GM23338 (cell line): ENCODE data around the gene MON2.

ENCODE experiments used
- CREB1 ChIP-seq: fragments of 250-450 bp; sonication (Bioruptor Pico); IDR thresholded peaks from 2 replicates; pipeline ENCODE4 v1.5.0; 2020; ENCODE audit warnings: low read depth, mild to moderate bottlenecking, moderate library complexity
- CTCF ChIP-seq, 2 experiments: fragments of 200-600 bp in 1 of 2; sonication (generic) in 1 of 2; conservative IDR thresholded peaks; 2 replicates each; pipeline versions ENCODE4 v1.5.1 to v1.6.1; 2016 to 2017; ENCODE audit warnings: antibody characterized with exemption in 2 of 2, low read depth in 2 of 2, mild to moderate bottlenecking in 2 of 2, moderate library complexity in 1 of 2
- ETS1 ChIP-seq: IDR thresholded peaks from 2 replicates; pipeline ENCODE4 v1.6.1; 2016; ENCODE audit warnings: antibody characterized with exemption
- EZH2 ChIP-seq: fragments of 200-600 bp; sonication (generic); IDR thresholded peaks from one replicate; pipeline ENCODE4 v1.8.0; 2017; ENCODE audit warnings: antibody characterized with exemption, mild to moderate bottlenecking, low read depth; ENCODE audit not compliant: unreplicated experiment
- EZH2phosphoT487 ChIP-seq: fragments of 200-600 bp; sonication (generic); IDR thresholded peaks from one replicate; pipeline ENCODE4 v1.8.1; 2018; ENCODE audit warnings: antibody characterized with exemption; ENCODE audit not compliant: unreplicated experiment
- JUNB ChIP-seq: IDR thresholded peaks from one replicate; pipeline ENCODE4 v1.6.1; 2016; ENCODE audit warnings: antibody characterized with exemption; ENCODE audit not compliant: unreplicated experiment
- NANOG ChIP-seq: IDR thresholded peaks from 2 replicates; pipeline ENCODE4 v1.6.1; 2016; ENCODE audit warnings: antibody characterized with exemption, borderline replicate concordance
- POLR2AphosphoS5 ChIP-seq: IDR thresholded peaks from 2 replicates; pipeline ENCODE4 v1.6.1; 2016; ENCODE audit warnings: antibody characterized with exemption, low read depth
- REST ChIP-seq: IDR thresholded peaks from one replicate; pipeline ENCODE4 v1.6.1; 2018; ENCODE audit warnings: antibody characterized with exemption; ENCODE audit not compliant: unreplicated experiment
- STAT1 ChIP-seq: IDR thresholded peaks from one replicate; pipeline ENCODE4 v1.6.1; 2016; ENCODE audit warnings: antibody characterized with exemption; ENCODE audit not compliant: unreplicated experiment
- ZNF114 ChIP-seq: fragments of 250-450 bp; sonication (Bioruptor Pico); IDR thresholded peaks from 2 replicates; pipeline ENCODE4 v1.5.0; 2020; ENCODE audit warnings: mild to moderate bottlenecking, moderate library complexity

- TF ChIP-seq ZNF114 (CRISPR knock-in tag) (no peak), CTCF (conservative IDR thresholded peaks at IDR 0.05; ENCODE audit: low read depth in 2 of 2) (no peak), EZH2 (no peak), POLR2AphosphoS5 (no peak), CREB1 (CRISPR knock-in tag) (no peak), EZH2phosphoT487 (no peak), REST (no peak), STAT1 (no peak), ETS1 (no peak), NANOG (no peak), JUNB (no peak)
These were observed 2.3 kb downstream of the MON2 start for GRCh38 chr12:62468935-62469334.
